ENCODE measurements around the gene PALM.

DNA sequence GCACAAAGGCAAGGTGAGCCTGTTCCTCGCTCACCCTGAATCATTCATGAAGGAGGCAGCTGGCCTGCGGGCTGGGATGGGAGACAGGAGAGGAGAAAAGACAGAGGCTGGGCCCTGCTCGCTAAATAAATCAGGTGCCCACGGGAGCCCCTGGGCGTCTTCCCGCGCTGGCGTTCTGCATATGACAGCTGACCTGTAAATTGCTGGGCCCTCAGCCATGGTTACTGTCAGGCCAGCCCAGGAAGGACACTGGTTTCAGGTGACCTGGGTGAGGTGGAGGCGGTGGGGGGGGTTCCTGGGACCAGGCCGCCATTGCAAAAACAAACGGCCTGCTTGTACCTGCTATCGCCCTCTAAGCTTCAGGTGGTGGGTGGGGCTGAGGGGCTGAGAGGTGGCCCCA lies 85.1 kb downstream of the PALM start:
- no peak for TF ChIP-seq POLR2AphosphoS5 (IDR thresholded peaks at IDR 0.05; ENCODE audit: low read depth, low read length)
- no peak for TF ChIP-seq CTCF (IDR thresholded peaks at IDR 0.05)
